ENCODE results near the gene PGAM2.

DNA sequence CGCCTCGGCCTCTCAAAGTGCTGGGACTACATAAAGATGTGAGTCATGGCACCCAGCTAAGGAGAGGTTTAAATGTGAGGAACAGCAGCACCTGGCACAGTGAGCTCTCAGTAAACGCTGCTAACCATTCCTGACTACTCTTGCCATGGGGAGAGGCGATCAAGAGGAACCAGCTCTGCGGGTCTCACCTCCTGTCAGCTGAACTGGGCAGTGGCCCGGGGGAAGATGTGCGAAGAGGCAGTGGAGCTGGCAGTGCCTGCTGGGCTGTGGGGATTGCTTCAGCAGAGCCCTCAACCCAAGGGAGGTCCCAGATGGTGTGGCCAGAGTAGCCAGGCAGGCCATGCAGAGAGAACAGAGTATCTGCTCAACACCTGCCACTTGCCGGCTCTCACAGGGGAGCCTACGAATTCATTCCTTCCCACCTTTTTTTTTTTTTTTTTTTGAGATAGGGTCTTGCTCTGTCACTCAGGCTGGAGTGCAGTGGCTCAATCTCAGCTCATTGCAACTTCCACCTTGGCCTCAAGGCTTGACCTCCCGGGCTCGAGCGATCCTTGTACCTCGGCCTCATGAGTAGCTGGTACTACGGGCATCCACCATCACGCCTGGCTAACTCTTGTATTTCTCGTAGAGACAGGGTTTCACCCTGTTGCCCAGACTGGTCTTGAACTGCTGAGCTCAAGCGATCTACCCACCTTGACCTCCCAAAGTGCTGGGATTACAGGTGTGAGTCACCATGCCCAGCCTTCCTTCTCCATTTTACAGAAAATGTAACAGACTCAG is 10.1 kb upstream of the PGAM2 start:
- TF ChIP-seq, protein P1, sequence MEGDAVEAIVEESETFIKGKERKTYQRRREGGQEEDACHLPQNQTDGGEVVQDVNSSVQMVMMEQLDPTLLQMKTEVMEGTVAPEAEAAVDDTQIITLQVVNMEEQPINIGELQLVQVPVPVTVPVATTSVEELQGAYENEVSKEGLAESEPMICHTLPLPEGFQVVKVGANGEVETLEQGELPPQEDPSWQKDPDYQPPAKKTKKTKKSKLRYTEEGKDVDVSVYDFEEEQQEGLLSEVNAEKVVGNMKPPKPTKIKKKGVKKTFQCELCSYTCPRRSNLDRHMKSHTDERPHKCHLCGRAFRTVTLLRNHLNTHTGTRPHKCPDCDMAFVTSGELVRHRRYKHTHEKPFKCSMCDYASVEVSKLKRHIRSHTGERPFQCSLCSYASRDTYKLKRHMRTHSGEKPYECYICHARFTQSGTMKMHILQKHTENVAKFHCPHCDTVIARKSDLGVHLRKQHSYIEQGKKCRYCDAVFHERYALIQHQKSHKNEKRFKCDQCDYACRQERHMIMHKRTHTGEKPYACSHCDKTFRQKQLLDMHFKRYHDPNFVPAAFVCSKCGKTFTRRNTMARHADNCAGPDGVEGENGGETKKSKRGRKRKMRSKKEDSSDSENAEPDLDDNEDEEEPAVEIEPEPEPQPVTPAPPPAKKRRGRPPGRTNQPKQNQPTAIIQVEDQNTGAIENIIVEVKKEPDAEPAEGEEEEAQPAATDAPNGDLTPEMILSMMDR (IDR thresholded peaks at IDR 0.05) = no peak
- TF ChIP-seq POLR2A (IDR thresholded peaks at IDR 0.05) = no peak
